OCI-M1 (cell line): ENCODE measurements around the gene TRAPPC2.

Experiments used
- DNase-seq: peaks from one replicate; lab custom pipeline; 2025; lab: John Stamatoyannopoulos, UW

TRAPPC2 gene

GRCh38 chrX:13669246-13669737 lies 65.1 kb downstream of the TRAPPC2 start:
- DNase-seq = peak; percentile 92

GRCh38 chrX:13667919-13668318 lies 66.5 kb downstream of the TRAPPC2 start:
- no peak for DNase-seq

GRCh38 chrX:13666836-13667235 lies 67.6 kb downstream of the TRAPPC2 start:
- no peak for DNase-seq

GRCh38 chrX:13664020-13664419 lies 70.4 kb downstream of the TRAPPC2 start:
- no peak for DNase-seq

GRCh38 chrX:13662355-13662791 lies 72.0 kb downstream of the TRAPPC2 start:
- DNase-seq = no peak
